ENCODE results near the gene HJV. TPM values are rescaled to one million over a fixed set of nuclear protein-coding genes. Genes with fewer than 3 reads are reported as not detected.
A peak's percentile ranks its signal among the peaks of the same experiment; 100 is the strongest.

HJV gene
- total and polyA plus RNA-seq, 2 of the 13 experiments (the other 11 are each of a cell fraction or from before 2014, with no cell fraction given): 0.18 TPM; not detected in 1

- TF ChIP-seq HMGXB4 (CRISPR knock-in tag; IDR thresholded peaks at IDR 0.05; ENCODE audit: borderline replicate concordance in 1 of 2, low read depth in 1 of 2): 0 out of 4 replicates have a peak, but pooled peaks of 1 of the 2 experiments have one; percentile 13
- no peak for TF ChIP-seq MXD1 (CRISPR knock-in tag; IDR thresholded peaks at IDR 0.05)
- TF ChIP-seq ZNF234 (CRISPR knock-in tag; conservative IDR thresholded peaks at IDR 0.05): no peak
- peak; percentile 33; the same call in 1 of the 2 replicates for TF ChIP-seq SALL1 (CRISPR knock-in tag; IDR thresholded peaks at IDR 0.05)
- TF ChIP-seq ZNF446 (CRISPR knock-in tag; IDR thresholded peaks at IDR 0.05): no peak
- TF ChIP-seq ZNF382 (CRISPR knock-in tag; IDR thresholded peaks at IDR 0.05; ENCODE audit: borderline replicate concordance): no peak
- TF ChIP-seq PLRG1 (conservative IDR thresholded peaks at IDR 0.05): no peak
- TF ChIP-seq ZC3H13 (CRISPR knock-in tag; IDR thresholded peaks at IDR 0.05): no peak
- no peak for TF ChIP-seq SP140L (CRISPR knock-in tag; IDR thresholded peaks at IDR 0.05; ENCODE audit: borderline replicate concordance)
- TF ChIP-seq NCOR1 (IDR thresholded peaks at IDR 0.05; ENCODE audit: borderline replicate concordance, low read length): peak; percentile 28; the same call in 1 of the 2 replicates
- no peak for TF ChIP-seq YY1 (IDR thresholded peaks at IDR 0.05; ENCODE audit: insufficient read depth, insufficient replicate concordance, low read depth, low read length)
- TF ChIP-seq ZBTB7A (CRISPR knock-in tag; IDR thresholded peaks at IDR 0.05): 0 out of 2 replicates have a peak, but pooled peaks have one; percentile 31
- TF ChIP-seq EZH2 (conservative IDR thresholded peaks at IDR 0.05; ENCODE audit: low read depth, low read length): no peak
- peak; percentile 70; the same call in 1 of the 2 replicates for TF ChIP-seq KDM5A (IDR thresholded peaks at IDR 0.05; ENCODE audit: borderline replicate concordance, low read length)
- no peak for TF ChIP-seq CERS6 (CRISPR knock-in tag; IDR thresholded peaks at IDR 0.05)
- TF ChIP-seq SNAPC2 (CRISPR knock-in tag; IDR thresholded peaks at IDR 0.05): no peak
- no peak for TF ChIP-seq WIZ (CRISPR knock-in tag; IDR thresholded peaks at IDR 0.05)
- 0 out of 2 replicates have a peak, but pooled peaks have one; percentile 7 for TF ChIP-seq ATF7-NPFF (CRISPR knock-in tag; IDR thresholded peaks at IDR 0.05; ENCODE audit: low read depth)
- peak; percentile 63 for TF ChIP-seq ASH2L (IDR thresholded peaks at IDR 0.05; ENCODE audit: insufficient read length, low read depth, low read length)
- no peak for TF ChIP-seq REST (IDR thresholded peaks at IDR 0.05; ENCODE audit: borderline replicate concordance in 1 of 2, low read depth in 1 of 2, low read length in 2 of 2)
- TF ChIP-seq SSRP1 (CRISPR knock-in tag; IDR thresholded peaks at IDR 0.05): peak; percentile 21; the same call in 1 of the 2 replicates
- no peak for TF ChIP-seq DR1 (CRISPR knock-in tag; IDR thresholded peaks at IDR 0.05)
These were observed 25.5 kb downstream of the HJV start (continued) for GRCh38 chr1:145995964-145996432.
